Testis (tissue), 3 donors: ENCODE results near the gene PCDHGA8. TPM values are rescaled to one million over a fixed set of nuclear protein-coding genes. Genes with fewer than 3 reads are reported as not detected.
"Not testable (repeated sequence)": the region's sequence is repeated elsewhere in the genome, so short reads cannot be mapped to it uniquely, and the experiment has no call there.

Experiments used
- DNase-seq: peaks from one replicate; pipeline ENCODE4 v3.0.0-alpha.2; 2019
- H3K27ac ChIP-seq, 2 donors: fragments of 200-600 bp; sonication (generic); one replicate each; pipeline ENCODE4 v1.5.1; 2019
- H3K27me3 ChIP-seq: fragments of 200-600 bp; sonication (generic); one replicate; pipeline ENCODE4 v1.5.1; 2019
- H3K36me3 ChIP-seq: fragments of 200-600 bp; sonication (generic); one replicate; pipeline ENCODE4 v1.5.1; 2017; ENCODE audit warnings: low read depth; ENCODE audit errors: missing control alignments
- H3K4me1 ChIP-seq: fragments of 200-600 bp; sonication (generic); one replicate; pipeline ENCODE4 v1.5.1; 2019
- H3K4me3 ChIP-seq, 2 donors: fragments of 200-600 bp; sonication (generic); one replicate each; pipeline ENCODE4 v1.5.1; 2017 to 2019
- H3K9me3 ChIP-seq: fragments of 200-600 bp; sonication (generic); one replicate; pipeline ENCODE4 v1.5.1; 2017
- POLR2A ChIP-seq: fragments of 450-650 bp; IDR thresholded peaks from one replicate; pipeline ENCODE4 v1.6.1; 2017; ENCODE audit warnings: antibody characterized with exemption, mild to moderate bottlenecking, moderate library complexity
- WGBS, 2 donors: methylation state at CpG; one replicate each; pipeline ENCODE4 v1.1.5; 2018; 5-methylcytosine and 5-hydroxymethylcytosine counted together
- intact Hi-C: fragments of 100-400 bp; cut with DNase I; formaldehyde crosslinking; loops from one replicate; pipeline ENCODE4 v1.15.1; 2023; ENCODE audit warnings: low total_unique reads
- polyA plus RNA-seq: library from polyadenylated mRNA; stranded (reverse); fragments of 350-450 nt; fragmentation: Illumina TruSeq; extraction: RNeasy Lipid Tissue Mini Kit (QIAGEN cat#74804); gene quantifications from one replicate; pipeline ENCODE4 v1.2.3, GENCODE V29; 2014; ENCODE audit warnings: low read depth, low replicate concordance; ENCODE audit not compliant: insufficient read depth
- total RNA-seq, 2 donors: library from RNA; depleted of rRNA; stranded (reverse); fragments of >200 nt; gene quantifications; one replicate each; pipeline ENCODE4 v1.2.3, GENCODE V29; 2016
- TF ChIP-seq, protein P1 (sequence below), 3 experiments: fragments of 450-650 bp in 2 of 3; fragments of 200-600 bp in 1 of 3; sonication (generic) in 1 of 3; IDR thresholded peaks; one replicate each; pipeline ENCODE4 v1.5.1; 2016 to 2019; ENCODE audit warnings: antibody characterized with exemption in 3 of 3, mild to moderate bottlenecking in 2 of 3, moderate library complexity in 1 of 3

PCDHGA8 gene
- total and polyA plus RNA-seq, 3 donors from 2014 or later, result 0.15 to 8.2 (median 8.2) TPM

DNA sequence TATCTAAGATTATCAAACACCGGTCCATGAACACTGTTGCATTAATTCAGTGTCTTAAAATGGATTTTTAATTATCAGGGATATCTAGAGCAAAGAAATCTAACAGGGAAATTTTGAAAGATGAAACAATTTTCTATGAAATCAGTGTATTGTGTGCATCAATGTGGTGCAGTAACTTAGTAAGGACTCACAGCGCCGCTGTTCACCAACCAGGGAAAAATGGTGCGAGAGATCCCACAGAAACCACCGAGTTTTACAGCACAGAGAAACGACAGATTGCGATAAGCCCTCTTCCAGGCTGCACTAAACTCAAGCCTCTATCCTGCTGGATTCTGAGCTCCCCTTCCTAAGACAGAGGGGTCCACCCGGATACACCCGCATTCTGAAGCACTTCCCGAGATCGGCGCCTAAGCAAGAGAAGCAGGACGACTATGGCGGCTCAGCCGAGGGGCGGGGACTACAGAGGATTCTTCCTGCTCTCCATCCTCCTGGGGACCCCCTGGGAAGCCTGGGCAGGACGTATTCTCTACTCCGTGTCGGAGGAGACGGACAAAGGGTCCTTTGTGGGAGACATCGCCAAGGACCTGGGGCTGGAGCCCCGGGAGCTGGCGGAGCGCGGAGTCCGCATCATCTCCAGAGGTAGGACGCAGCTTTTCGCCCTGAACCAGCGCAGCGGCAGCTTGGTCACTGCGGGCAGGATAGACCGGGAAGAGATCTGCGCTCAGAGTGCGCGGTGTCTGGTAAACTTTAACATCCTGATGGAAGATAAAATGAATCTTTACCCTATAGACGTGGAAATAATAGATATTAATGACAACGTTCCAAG is 9.8 kb upstream of the PCDHGA8 start, which contains the start of gene PCDHGA7:
TSS of gene PCDHGA7 (plus strand) at position 274 of the 826 bp plus-strand sequence. CDS start at position 432, 158 bp downstream.
- Histone ChIP-seq H3K4me3 (peak within 1 kb of the TSS; percentile 16 to 48), H3K4me1 (no peaks in the 10 kb centered on the region), H3K27me3 (no peaks in the 10 kb centered on the region), H3K9me3 (no peaks in the 10 kb centered on the region), H3K36me3 (no peaks in the 10 kb centered on the region), H3K27ac (no peak within 1 kb of the TSS)
- no peak for TF ChIP-seq POLR2A
- TF ChIP-seq, protein P1, sequence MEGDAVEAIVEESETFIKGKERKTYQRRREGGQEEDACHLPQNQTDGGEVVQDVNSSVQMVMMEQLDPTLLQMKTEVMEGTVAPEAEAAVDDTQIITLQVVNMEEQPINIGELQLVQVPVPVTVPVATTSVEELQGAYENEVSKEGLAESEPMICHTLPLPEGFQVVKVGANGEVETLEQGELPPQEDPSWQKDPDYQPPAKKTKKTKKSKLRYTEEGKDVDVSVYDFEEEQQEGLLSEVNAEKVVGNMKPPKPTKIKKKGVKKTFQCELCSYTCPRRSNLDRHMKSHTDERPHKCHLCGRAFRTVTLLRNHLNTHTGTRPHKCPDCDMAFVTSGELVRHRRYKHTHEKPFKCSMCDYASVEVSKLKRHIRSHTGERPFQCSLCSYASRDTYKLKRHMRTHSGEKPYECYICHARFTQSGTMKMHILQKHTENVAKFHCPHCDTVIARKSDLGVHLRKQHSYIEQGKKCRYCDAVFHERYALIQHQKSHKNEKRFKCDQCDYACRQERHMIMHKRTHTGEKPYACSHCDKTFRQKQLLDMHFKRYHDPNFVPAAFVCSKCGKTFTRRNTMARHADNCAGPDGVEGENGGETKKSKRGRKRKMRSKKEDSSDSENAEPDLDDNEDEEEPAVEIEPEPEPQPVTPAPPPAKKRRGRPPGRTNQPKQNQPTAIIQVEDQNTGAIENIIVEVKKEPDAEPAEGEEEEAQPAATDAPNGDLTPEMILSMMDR (IDR thresholded peaks at IDR 0.05), result peak in 1 of 3 experiments; percentile 19
- 9% methylated on average over 22 to 37 of the region's 37 CpGs for WGBS, 2 donors
- no peak for DNase-seq
- intact Hi-C loops, result no loop called here

DNA sequence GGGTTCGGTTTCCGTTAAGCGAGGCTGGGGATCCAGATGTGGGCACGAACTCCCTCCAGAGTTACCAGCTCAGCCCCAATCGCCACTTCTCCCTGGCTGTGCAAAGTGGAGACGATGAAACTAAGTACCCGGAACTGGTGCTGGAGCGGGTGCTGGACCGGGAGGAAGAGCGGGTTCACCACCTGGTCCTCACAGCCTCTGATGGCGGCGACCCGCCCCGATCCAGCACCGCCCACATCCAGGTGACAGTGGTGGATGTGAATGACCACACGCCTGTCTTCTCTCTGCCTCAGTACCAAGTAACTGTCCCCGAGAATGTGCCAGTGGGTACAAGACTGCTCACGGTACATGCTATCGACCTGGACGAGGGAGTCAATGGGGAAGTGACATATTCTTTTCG is 9.1 kb upstream of the PCDHGA8 start:
- no peaks in the 10 kb centered on the region for H3K4me1 ChIP-seq
- intact Hi-C loops, result no loop called here
- H3K27ac ChIP-seq, result no peak overlapping the region
- TF ChIP-seq, protein P1 (IDR thresholded peaks at IDR 0.05), result no peak
- TF ChIP-seq POLR2A, result no peak
- 24 to 32% methylated on average over 20 to 21 of the region's 21 CpGs for WGBS, 2 donors
- peak overlapping the region in 1 of 2 donors; percentile 48 for H3K4me3 ChIP-seq
- no peaks in the 10 kb centered on the region for H3K36me3 ChIP-seq
- DNase-seq, result no peak
- H3K27me3 ChIP-seq, result no peaks in the 10 kb centered on the region
- no peaks in the 10 kb centered on the region for H3K9me3 ChIP-seq

DNA sequence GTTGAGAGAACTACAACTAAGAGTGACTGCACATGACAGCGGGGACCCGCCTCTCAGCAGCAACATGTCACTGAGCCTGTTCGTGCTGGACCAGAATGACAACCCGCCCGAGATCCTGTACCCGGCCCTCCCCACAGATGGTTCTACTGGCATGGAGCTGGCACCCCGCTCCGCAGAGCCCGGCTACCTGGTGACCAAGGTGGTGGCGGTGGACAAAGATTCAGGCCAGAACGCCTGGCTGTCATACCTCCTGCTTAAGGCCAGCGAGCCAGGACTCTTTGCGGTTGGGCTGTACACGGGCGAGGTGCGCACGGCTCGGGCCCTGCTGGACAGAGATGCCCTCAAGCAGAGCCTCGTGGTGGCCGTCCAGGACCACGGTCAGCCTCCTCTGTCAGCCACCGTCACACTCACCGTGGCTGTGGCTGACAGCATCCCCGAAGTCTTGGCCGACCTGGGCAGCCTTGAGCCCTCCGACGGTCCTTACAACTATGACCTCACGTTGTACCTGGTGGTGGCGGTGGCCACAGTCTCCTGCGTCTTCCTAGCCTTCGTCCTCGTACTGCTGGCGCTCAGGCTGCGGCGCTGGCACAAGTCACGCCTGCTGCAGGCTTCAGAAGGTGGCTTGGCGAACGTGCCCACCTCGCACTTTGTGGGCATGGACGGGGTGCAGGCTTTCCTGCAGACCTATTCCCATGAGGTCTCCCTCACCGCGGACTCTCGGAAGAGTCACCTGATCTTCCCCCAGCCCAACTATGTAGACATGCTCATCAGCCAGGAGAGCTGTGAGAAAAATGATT is 7.8 kb upstream of the PCDHGA8 start:
- no peaks in the 10 kb centered on the region for H3K27me3 ChIP-seq
- TF ChIP-seq, protein P1 (IDR thresholded peaks at IDR 0.05), result no peak
- no peak for TF ChIP-seq POLR2A
- intact Hi-C loops, result no loop called here
- no peaks in the 10 kb centered on the region for H3K9me3 ChIP-seq
- no peak for DNase-seq
- 32 to 38% methylated on average over 15 to 40 of the region's 43 CpGs for WGBS, 2 donors
- no peaks in the 10 kb centered on the region for H3K36me3 ChIP-seq
- H3K27ac ChIP-seq, result no peak overlapping the region
- no peak overlapping the region for H3K4me3 ChIP-seq
- H3K4me1 ChIP-seq, result no peaks in the 10 kb centered on the region

DNA sequence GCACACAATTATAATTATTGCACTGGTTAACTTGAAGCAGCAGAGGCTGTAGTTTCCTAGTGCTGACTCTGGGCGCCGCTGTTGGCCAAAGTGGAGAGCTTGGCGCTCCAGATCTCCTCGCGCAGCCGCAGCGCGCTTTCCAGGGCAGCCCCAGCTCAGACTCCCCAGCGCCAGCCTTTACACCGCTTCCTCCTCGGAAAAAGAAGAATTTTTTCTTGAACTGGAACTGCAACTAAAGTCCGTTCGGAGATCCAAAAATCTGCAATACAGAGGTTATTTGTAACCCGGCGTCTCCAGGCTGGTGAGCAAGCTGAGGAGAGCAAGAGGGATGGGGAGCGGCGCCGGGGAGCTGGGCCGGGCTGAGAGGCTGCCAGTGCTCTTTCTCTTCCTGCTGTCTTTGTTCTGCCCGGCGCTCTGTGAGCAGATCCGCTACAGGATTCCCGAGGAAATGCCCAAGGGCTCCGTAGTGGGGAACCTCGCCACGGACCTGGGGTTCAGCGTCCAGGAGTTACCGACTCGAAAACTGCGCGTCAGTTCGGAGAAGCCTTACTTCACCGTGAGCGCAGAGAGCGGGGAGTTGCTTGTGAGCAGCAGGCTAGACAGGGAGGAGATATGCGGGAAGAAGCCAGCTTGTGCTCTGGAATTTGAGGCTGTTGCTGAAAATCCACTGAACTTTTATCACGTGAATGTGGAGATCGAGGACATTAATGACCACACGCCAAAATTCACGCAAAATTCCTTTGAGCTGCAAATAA is 4.7 kb upstream of the PCDHGA8 start, which contains the start of gene PCDHGB4:
TSS of gene PCDHGB4 (plus strand) at position 142 of the 755 bp plus-strand sequence. CDS start at position 329, 187 bp downstream.
- H3K4me1 ChIP-seq, H3K9me3 ChIP-seq, H3K36me3 ChIP-seq, H3K27ac ChIP-seq, intact Hi-C loops, H3K27me3 ChIP-seq: not testable (repeated sequence)
- DNase-seq, result peak; percentile 63
- WGBS, 2 donors, result 9 to 16% methylated on average over 18 to 19 of the region's 40 CpGs
- TF ChIP-seq, protein P1 (IDR thresholded peaks at IDR 0.05), result peak in 2 of 3 experiments; percentile 53 to 59
- H3K4me3 ChIP-seq, result peak within 1 kb of the TSS in 1 of 2 donors; percentile 11
